DMS53 (cell line): ENCODE measurements around the gene ACADM.
"Not testable (repeated sequence)": the region's sequence is repeated elsewhere in the genome, so short reads cannot be mapped to it uniquely, and the experiment has no call there.

Experiments used
- DNase-seq: peaks from one replicate; lab custom pipeline; 2025; lab: John Stamatoyannopoulos, UW

Gene ACADM

DNA sequence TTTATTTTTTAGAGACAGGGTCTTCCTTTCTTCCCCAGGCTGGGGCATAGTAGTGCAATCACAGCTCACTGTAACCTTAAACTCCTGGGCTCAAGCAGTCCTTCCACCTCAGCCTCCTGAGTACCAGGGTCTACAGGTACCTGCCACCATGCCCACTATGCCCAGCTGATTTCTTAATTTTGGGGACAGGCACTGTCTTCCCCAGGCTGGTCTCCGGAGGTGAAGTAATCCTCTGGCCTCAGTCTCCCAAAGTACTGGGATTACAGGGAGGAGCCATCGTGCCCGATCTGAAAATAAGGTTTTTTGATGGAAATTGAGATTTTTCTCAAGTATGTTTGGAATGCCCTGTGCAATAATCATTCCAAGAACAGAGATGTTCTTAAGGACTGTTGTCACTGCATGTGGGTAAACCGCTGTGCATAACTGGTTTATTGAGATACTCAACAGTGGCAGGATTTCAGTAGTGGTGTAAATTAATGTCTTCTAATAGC is 71.2 kb downstream of the ACADM start:
- DNase-seq: peak; percentile 68

DNA sequence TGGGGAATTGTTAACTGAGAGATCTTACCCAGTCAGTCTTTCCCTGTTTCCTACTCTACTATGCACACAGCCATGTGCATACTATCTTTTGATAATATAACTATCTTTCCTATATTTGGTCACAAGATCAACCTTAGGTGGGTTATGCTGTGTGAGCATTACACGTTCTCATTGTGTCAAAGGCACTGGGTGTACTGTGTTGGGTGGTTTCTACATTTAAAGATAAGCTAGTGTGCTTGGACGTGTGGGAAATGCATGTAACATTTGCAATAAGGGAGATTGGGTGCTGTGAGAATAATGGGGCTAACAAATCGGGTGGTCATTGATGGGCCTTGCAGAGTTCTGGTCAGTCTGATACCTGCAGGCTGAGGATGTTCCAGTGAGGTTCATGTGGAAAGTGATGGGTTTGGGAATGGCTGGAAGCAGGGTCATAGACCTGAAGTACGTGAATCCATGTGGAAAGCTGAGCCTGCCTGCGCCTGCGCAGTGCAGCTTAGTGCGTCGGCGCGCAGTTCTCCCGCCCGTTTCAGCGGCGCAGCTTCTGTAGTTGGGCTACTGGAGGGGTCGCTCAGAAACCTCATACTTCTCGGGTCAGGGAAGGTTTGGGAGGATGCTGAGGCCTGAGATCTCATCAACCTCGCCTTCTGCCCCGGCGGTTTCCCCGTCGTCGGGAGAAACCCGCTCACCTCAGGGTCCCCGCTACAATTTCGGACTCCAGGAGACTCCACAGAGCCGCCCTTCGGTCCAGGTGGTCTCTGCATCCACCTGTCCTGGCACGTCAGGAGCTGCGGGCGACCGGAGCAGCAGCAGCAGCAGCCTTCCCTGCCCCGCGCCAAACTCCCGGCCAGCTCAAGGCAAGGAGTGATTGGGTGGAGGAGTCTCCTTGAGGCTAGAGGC is 72.1 kb downstream of the ACADM start, which contains the start of gene MSH4:
MSH4 (plus strand) TSS at position 507 of the 897 bp plus-strand sequence; CDS start at position 611, 104 bp downstream.
- DNase-seq: peak; percentile 84

DNA sequence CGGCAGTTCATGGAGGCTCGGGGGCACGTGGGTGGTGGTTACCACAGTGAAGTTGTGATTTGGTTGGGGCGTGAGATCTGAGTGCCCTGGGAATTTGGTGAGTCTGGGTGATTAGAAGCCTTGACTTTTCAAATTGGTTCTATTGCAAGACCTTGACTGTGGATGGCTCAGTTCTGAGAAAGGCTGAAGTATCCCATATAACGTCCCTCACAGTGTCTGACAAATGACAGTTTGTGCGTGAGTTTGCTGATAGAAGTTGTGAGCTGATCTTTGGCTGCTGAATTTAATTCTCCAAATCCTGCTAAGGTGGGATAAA is 72.7 kb downstream of the ACADM start:
- DNase-seq: no peak

DNA sequence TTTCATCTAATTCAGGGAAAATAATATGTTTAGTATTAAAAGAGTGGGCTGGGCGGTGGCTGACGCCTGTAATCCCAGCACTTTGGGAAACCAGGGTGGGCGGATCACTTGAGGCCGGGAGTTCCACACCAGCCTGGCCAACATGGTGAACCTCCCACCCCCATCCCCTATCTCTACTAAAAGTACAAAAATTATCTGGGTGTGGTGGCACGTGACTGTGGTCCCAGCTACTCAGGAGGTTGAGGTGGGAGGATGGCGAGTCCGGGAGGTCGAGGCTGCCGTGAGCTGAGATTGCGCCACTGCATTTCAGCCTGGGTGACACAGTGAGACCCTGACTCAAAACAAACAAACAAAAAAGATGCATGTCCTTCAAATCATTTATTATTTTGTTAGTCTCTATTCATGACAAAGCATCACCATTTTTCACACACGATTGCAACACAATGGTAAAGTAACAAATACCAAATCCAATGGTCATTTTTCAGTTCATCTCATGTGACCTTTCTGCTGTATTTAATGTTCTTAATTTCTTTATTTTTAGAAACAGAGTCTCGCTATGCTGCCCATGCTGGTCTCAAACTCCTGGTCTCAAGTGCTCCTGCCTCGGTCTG is 73.2 kb downstream of the ACADM start:
- DNase-seq: no peak

DNA sequence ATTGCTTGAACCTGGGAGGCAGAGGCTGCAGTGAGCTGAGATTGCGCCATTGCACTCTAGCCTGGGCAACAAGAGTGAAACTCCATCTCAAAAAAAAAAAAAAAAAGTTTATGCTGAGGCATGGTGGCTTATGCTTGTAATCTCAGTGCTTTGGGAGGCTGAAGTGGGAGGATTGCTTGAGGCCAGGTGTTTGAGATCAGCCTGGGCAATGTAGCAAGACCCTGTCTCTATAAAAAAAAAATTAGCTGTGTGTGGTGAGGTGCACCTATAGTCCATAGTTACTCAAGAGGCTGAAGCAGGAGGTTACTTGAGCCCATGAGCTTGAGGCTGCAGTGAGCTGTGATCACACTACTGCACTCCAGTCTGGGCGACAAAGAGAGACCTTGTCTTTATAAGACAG is 77.0 kb downstream of the ACADM start:
- DNase-seq: not testable (repeated sequence)

DNA sequence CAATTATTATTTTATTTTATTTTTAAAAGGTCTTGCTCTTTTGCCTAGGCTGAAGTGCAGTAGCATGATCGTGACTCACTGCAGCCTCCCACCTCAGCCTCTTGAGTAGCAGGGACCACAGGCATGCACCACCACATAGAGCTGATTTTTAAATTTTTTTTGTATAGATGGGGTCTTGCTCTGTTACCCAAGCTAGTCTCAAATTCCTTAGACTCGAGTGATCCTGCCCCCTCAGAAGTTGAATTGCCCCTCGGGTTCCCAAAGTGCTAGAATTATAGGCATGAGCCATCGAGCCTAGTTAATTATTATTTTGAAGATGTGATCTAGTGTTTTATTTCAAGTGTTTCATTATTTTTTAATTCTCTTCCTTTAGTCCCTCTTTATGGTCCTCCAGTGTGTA is 84.4 kb downstream of the ACADM start:
- DNase-seq: no peak

DNA sequence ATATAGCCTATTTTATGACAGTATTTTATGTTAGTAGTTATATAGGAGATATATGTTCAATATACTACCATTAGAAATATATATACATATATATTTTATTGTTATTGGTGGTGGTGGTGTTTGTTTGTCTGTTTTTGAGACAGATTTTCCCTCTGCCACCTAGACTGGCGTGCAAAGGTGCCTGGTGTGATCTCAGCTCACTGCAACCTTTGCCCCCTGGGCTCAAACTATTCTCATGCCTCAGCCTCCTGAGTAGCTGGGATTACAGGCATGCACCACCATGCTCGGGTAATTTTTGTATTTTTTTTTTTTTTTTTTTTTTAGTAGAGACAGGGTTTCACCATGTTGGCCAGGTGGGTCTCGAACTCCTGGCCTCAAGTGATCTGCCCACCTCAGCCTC is 85.6 kb downstream of the ACADM start:
- DNase-seq: not testable (repeated sequence)

DNA sequence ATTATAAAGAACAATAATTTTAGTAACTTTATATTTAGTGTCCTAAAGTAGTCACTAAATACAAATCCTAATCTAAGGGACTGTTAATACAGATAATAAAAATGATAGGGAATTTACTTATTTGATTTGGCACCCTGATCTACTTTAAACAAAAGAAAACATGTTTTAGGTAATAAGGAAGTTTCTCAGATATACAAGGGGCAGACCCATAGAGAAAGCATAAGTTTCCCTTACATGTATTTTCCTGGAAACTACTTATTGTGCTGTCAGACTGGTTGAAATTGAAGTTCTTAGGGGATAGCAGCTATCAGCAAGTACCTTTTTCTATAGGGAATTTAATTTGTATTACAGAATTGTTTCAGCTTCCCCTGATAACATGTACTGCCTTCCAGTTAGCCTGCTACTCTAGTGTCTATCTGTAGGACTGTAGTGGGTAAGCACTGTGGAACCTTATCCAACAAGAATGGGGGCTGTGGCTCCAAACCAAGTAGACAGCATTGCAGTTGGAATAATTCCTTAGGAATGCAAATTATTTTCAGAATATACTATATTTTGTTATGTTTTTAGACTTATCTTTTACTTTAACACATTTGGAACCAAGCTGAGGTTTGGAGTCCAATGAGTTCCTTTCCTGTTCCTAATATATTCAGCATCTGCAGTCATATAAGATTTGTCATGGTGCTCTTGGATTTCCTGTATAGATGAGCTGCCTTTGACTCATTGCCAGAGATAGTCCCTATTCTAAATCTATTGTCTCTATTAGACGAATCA is 86.9 kb downstream of the ACADM start:
- no peak for DNase-seq

DNA sequence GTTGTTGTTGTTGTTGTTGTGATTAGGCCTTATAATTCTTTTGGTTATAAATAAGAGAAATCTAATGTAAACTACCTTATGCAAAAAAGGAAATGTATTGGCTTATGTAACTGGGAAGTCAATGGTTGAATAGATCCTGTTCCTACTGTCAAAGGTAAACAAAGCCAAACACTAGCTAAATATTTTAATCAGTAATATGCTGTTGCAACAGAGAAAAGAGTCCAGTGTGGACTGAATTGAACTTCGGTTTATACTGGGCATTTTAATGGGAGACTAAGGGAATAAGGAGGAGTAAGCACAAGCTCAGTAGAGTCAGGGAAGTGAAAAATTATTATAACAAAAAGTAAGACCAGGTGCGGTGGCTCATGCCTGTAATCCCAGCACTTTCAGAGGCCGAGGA is 87.6 kb downstream of the ACADM start:
- no peak for DNase-seq
